Thymus (tissue), 11 donors: ENCODE results near the gene KLF11. TPM values are rescaled to one million over a fixed set of nuclear protein-coding genes. Genes with fewer than 3 reads are reported as not detected.

Experiments used
- DNase-seq, 9 donors: peaks; one replicate each; pipeline ENCODE4 v3.0.0-alpha.2; 2013; ENCODE audit warnings: low spot score in 9 of 9, low read depth in 6 of 9, missing footprints in 1 of 9
- H3K27ac ChIP-seq, 2 donors: one replicate each; pipeline ENCODE4 v1.5.1; 2013; ENCODE audit warnings: control low read depth in 1 of 2, low read depth in 1 of 2, low read length in 1 of 2, mild to moderate bottlenecking in 1 of 2, moderate library complexity in 1 of 2
- H3K27me3 ChIP-seq, 2 donors: one replicate each; pipeline ENCODE4 v1.5.1; 2013; ENCODE audit warnings: low read length in 1 of 2; ENCODE audit not compliant: control insufficient read depth in 2 of 2, insufficient read depth in 1 of 2
- H3K36me3 ChIP-seq, 2 donors: one replicate each; pipeline ENCODE4 v1.5.1; 2013; ENCODE audit warnings: low read length in 1 of 2, mild to moderate bottlenecking in 1 of 2, moderate library complexity in 1 of 2; ENCODE audit not compliant: control insufficient read depth in 2 of 2, insufficient read depth in 2 of 2
- H3K4me1 ChIP-seq, 2 donors: one replicate each; pipeline ENCODE4 v1.5.1; 2013; ENCODE audit warnings: low read length in 2 of 2; ENCODE audit not compliant: control insufficient read depth in 2 of 2, insufficient read depth in 2 of 2
- H3K4me3 ChIP-seq, 2 donors: one replicate each; pipeline ENCODE4 v1.5.1; 2013; ENCODE audit warnings: low read length in 2 of 2, control low read depth in 1 of 2, mild to moderate bottlenecking in 1 of 2
- H3K9me3 ChIP-seq, 2 donors: one replicate each; pipeline ENCODE4 v1.5.1; 2013; ENCODE audit warnings: low read length in 1 of 2, mild to moderate bottlenecking in 1 of 2; ENCODE audit not compliant: control insufficient read depth in 2 of 2, insufficient read depth in 1 of 2
- WGBS: extraction: QIAGEN DNeasy Blood & Tissue Kit; methylation state at CpG from one replicate; pipeline ENCODE4 v1.1.7; 2013; 5-methylcytosine and 5-hydroxymethylcytosine counted together
- polyA plus RNA-seq: library from polyadenylated mRNA; stranded (reverse); fragments of 200-250 nt; gene quantifications from one replicate; pipeline ENCODE4 v1.2.3, GENCODE V29; 2013
- total RNA-seq: library from RNA; stranded (reverse); fragments of 120-200 nt; gene quantifications from one replicate; pipeline ENCODE4 v1.2.4, GENCODE V29; 2013
- donor health status: healthy.

KLF11 gene
- total and polyA plus RNA-seq, 2 donors, result 2.4 to 5.4 TPM

DNA sequence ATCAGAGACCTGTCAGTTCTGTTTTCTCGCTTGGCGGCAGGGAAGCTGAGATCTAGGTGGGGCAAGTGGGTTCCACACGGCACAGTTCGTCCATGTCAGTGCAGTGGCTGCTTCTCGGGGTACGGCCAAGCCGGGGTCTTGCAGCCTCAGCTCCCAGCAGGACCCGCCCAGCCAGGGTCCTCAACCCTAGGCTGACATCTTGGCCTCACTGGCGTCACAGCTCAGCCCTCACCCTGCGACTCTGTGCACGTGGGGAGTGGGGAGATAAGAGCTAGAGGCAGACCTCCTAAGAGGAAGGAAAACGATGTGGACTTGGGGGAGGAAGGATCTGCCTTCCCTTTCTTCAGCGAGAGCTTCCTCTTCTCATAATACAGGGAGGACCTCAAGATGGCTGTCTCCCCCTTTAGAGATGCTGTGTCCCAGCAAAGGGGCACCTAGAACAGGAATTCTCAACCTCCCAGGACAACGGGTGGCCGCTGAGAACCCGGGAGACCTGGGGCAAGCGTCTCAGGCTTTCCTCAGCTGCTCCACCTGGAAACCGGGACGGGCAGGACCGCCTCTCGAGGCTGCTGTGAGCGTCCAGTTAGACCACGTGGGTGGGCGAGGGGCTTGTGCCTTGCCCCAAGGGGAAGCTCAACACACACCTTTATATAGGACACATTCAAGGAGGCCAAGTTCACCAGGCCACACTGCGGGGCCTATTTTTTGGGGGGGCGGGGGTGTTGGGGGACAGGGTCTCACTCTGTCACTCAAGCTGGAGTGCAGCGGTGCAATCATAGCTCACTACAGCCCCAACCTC lies 23.5 kb upstream of the KLF11 start:
- peaks cover 1 to 3% of the 10 kb centered on the region in 2 donors for H3K9me3 ChIP-seq
- H3K36me3 ChIP-seq, result no peaks in the 10 kb centered on the region
- H3K27ac ChIP-seq, result no peak overlapping the region
- no peak overlapping the region for H3K4me3 ChIP-seq
- peaks cover 0 to 4% of the 10 kb centered on the region in 2 donors for H3K27me3 ChIP-seq
- no peaks in the 10 kb centered on the region for H3K4me1 ChIP-seq
- DNase-seq, result no peak
- 80% methylated on average over 27 of the region's 27 CpGs for WGBS

DNA sequence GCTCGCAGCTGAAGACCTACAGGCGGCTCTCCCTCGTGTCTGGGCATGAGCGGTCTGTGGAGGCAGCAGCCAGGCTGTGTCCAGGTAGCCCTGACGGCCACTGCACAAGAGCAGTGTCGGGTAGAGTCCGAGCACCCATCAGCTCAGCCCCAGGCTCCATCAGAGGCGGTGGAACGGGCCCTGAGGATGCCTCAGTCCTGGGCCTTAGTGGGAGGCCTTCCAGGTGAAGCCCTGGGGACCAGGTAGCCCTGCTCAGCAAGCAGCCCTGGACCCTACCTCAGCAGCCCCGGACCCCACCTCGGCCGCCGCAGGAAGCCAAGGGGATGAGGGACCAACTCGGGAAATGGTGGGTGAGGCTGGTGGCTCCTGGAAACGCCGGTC lies 21.3 kb upstream of the KLF11 start:
- H3K36me3 ChIP-seq, result no peaks in the 10 kb centered on the region
- H3K27ac ChIP-seq, result no peak overlapping the region
- peaks cover 0 to 4% of the 10 kb centered on the region in 2 donors for H3K27me3 ChIP-seq
- H3K4me1 ChIP-seq, result no peaks in the 10 kb centered on the region
- no peaks in the 10 kb centered on the region for H3K9me3 ChIP-seq
- H3K4me3 ChIP-seq, result no peak overlapping the region
- WGBS, result 94% methylated on average over 16 of the region's 16 CpGs
- no peak for DNase-seq

DNA sequence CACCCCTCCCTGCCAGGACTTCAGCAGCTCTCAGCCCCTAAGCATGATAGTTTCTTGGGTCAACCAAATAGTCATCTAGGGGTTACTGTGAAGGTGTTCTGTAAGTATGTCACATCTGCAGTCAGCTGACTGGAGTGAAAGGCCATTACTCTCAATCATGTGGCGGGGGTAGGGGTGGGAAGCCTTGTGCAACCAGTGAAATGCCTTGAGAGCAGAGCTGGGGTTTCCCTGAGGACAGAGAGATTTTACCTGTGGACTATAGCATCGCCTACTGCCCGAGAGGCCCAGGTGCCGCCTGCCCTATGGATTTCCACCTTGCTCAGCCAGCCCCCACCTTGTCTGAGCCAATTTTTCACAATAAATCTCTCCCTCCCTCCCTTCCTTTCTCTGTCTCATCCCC lies 20.9 kb upstream of the KLF11 start:
- no peak for DNase-seq
- Histone ChIP-seq H3K4me3 (no peak overlapping the region), H3K36me3 (no peaks in the 10 kb centered on the region), H3K4me1 (no peaks in the 10 kb centered on the region), H3K27me3 (peaks cover 0 to 4% of the 10 kb centered on the region in 2 donors), H3K9me3 (no peaks in the 10 kb centered on the region), H3K27ac (no peak overlapping the region)
- 96% methylated on average over 4 of the region's 4 CpGs for WGBS

DNA sequence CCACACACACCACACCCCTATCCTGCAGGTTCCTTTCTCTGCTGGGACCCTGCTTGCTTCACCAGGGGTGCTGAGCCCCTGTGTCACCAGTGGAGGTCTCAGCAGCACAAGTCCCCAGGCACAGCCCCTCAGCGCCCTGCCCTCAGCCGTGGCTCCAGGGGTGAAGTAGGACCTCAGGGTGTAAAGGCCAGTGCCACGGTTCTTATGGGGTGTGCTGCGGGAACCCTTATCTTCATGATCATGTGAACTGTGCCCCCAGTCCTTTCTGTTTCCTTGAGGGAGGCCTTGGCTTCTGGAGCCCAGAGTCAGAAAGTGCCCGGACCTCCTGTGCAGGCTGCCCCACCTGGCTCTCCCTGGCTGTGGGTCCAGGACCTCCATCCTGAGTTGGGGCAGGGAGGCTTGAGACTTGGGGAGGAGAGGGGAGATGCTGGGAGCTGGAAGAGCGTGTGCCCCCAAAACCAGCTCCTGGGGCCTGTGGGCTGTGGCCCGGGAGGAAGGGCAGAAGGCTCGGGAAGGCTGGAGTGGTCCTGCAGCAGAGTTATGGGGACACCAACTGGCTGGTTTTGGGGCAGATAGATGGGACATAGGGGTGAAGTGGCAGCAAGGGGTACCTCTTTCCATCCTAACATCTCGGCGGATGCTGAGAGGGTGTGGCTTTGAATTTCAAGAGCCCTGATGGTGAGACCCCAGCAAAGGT lies 20.2 kb upstream of the KLF11 start:
- no peaks in the 10 kb centered on the region for H3K9me3 ChIP-seq
- no peaks in the 10 kb centered on the region for H3K4me1 ChIP-seq
- no peak overlapping the region for H3K4me3 ChIP-seq
- no peak for DNase-seq
- H3K36me3 ChIP-seq, result no peaks in the 10 kb centered on the region
- H3K27ac ChIP-seq, result no peak overlapping the region
- peaks cover 0 to 4% of the 10 kb centered on the region in 2 donors for H3K27me3 ChIP-seq
- WGBS, result 93% methylated on average over 10 of the region's 10 CpGs

DNA sequence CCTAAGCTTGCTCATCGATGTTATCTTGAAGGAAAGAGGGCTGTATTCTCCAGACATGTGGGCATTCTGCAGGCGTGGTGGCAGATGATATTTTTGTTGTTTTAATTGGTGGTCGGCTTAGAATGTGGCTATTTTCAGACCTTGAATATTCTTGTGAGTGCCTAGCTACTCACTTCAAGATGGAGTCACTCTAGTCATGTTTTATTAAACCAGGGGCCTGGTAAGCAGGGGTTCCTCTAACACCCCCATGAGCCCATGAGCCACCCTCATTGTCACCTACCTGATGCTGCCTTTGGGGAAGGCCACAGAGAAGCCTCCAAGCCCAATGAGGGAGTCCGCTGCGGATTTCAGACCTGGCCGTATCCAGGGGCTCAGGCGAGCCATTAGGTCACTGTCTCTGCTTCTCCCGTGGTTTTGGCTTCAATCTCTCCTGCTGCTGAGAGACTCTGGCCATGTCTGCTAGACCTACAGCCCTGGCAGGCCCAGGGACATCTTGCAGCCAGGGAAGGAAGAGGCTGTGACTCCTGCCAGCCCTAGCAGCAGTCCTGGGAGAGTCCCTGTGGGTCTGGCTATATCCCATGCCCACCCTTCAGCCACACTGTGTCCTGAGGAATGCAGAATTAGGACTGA lies 16.3 kb upstream of the KLF11 start:
- 94% methylated on average over 8 of the region's 8 CpGs for WGBS
- Histone ChIP-seq H3K4me1 (peaks cover 0 to 17% of the 10 kb centered on the region in 2 donors), H3K27ac (no peak overlapping the region), H3K9me3 (no peaks in the 10 kb centered on the region), H3K27me3 (peaks cover 0 to 5% of the 10 kb centered on the region in 2 donors), H3K4me3 (no peak overlapping the region), H3K36me3 (no peaks in the 10 kb centered on the region)
- no peak for DNase-seq

DNA sequence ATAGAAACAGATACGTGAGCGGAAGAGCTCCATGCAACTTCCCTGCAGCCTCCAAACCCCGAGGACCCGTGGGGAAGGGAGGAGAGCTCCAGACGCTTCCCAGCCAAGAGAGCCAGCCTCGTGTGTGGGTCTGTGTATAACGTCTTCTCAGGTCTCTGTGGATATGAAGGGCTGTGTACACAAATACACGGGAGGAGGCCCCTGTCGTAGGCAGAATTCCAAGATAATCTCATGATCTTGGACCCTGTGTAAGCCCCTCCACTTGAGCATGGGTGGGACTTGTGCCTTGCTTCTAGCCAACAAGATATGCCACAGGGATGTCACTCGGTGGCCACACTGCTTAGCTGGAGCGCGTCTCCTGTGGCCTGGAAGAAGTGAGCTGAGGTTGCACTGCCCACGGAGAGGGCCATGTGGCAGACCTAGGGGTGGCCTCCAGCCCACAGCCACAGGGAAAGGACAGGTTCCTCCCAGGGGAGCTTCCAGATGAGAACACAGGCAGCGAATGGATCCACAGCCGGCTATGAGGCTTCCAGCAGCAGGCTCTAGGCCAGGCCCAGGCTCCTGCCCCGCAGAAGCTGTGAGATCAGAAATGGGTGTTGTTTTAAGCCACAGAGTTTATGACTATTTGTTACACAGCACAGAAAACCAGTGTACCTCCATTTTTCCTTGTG lies 15.6 kb upstream of the KLF11 start:
- Histone ChIP-seq H3K4me1 (peaks cover 0 to 17% of the 10 kb centered on the region in 2 donors), H3K4me3 (no peak overlapping the region), H3K36me3 (no peaks in the 10 kb centered on the region), H3K9me3 (no peaks in the 10 kb centered on the region), H3K27me3 (peaks cover 0 to 5% of the 10 kb centered on the region in 2 donors), H3K27ac (no peak overlapping the region)
- WGBS, result 98% methylated on average over 16 of the region's 16 CpGs
- DNase-seq, result no peak

DNA sequence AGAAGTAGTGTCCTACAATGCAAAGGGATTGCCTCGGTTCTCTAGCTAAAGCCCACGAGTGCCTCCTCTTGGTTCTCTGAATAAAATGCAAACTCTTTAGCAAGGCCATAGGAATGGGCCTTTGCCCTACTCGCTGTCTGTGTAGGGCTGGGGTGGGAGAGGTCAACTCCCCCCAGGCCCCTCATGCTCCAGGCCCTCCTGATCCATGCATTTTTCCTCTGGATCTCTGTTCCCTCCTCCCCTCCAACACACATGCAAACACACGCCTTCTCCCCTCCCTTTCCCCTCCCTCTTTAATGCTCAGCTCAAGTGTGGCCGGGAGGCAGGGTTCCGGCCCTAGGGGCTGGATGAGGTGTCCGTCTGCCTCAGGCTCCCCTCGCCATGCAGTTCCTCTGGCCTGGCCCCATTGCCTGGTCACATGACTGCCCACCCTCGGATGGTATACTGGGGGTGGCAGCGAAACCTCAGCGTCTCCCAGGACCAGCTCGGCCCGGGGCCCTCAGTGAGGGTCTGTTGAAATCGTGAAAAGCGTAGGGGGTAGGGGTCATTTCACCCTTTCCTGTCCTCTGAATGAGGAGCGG lies 14.9 kb upstream of the KLF11 start:
- WGBS, result 95% methylated on average over 16 of the region's 16 CpGs
- no peak overlapping the region for H3K27ac ChIP-seq
- no peaks in the 10 kb centered on the region for H3K36me3 ChIP-seq
- peaks cover 0 to 5% of the 10 kb centered on the region in 2 donors for H3K27me3 ChIP-seq
- no peak for DNase-seq
- no peaks in the 10 kb centered on the region for H3K9me3 ChIP-seq
- H3K4me3 ChIP-seq, result no peak overlapping the region
- peaks cover 0 to 17% of the 10 kb centered on the region in 2 donors for H3K4me1 ChIP-seq

DNA sequence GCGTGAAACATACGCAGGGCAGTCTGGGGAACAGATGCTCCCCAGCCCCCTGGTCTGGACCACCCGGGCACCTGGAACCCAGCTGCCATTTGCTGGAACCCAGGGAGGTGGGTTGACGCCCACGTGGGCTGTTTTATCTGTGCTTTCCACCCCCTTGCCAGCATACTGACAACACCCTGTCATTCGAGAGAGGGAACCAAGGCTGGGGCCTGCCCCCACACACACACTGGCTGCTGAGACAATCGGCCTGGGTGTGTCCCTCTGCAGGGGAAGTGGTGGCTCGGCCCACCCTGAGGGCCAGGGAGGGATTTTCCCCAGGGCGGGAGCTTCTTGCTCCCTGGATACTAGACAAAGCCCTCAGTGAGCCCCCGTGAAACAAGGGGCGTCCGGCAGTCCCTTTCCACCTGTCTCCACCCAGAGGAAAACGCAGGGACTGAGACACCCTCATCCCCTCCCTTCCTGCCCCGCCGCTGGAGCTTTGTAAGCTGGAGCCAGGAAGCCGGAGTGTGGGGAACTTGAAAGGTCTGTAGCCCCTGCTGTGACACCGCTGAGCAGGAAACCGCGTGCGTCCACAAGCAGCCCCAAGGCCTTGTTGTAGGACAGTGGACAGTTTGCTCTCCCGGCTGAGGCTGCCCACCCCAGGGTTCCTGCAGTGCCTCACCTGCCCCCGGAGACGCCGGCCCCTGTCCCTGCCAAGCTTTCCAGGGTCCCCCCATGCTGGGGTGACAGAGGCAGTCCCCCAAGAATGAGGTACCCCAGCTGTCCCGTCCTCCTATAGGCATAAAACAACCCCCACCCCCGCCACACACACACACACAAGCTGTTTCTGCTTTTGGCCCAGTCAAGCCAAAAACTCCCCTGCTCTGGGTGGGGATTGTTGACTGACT lies 14.1 kb upstream of the KLF11 start:
- Histone ChIP-seq H3K4me3 (no peak overlapping the region), H3K9me3 (no peaks in the 10 kb centered on the region), H3K4me1 (peaks cover 0 to 17% of the 10 kb centered on the region in 2 donors), H3K36me3 (no peaks in the 10 kb centered on the region), H3K27ac (peak overlapping the region in 1 of 2 donors; percentile 37), H3K27me3 (peaks cover 0 to 5% of the 10 kb centered on the region in 2 donors)
- DNase-seq, result peak in 2 of 9 donors; percentile 15 to 49
- WGBS, result 28% methylated on average over 26 of the region's 26 CpGs
